ENCODE measurements around the gene AWAT1.
"Not testable (repeated sequence)": the region's sequence is repeated elsewhere in the genome, so short reads cannot be mapped to it uniquely, and the experiment has no call there.

The AWAT1 gene

GRCh38 chrX:70257423-70258288 is 23.2 kb downstream of the AWAT1 start:
- Histone ChIP-seq H3K4me1 (ENCODE audit: control insufficient read depth in 2 of 2, insufficient read depth in 2 of 2, low read length in 2 of 2) (no peaks in the 10 kb centered on the region), H3K9ac (ENCODE audit: low read depth in 1 of 2, low read length in 2 of 2) (no peak overlapping the region), H3K4me3 (ENCODE audit: low read length in 2 of 2) (no peak overlapping the region), H3K36me3 (ENCODE audit: control insufficient read depth in 2 of 2, insufficient read depth in 2 of 2, low read length in 2 of 2) (no peaks in the 10 kb centered on the region), H3K27me3 (ENCODE audit: control insufficient read depth in 2 of 2, insufficient read depth in 2 of 2, low read length in 2 of 2) (no peaks in the 10 kb centered on the region), H3K9me3 (ENCODE audit: control insufficient read depth in 2 of 2, low read length in 2 of 2) (no peaks in the 10 kb centered on the region), H3K27ac (ENCODE audit: low read depth in 2 of 2, low read length in 2 of 2) (no peak overlapping the region)

- Histone ChIP-seq H3K4me1 (ENCODE audit: control insufficient read depth in 2 of 2, insufficient read depth in 2 of 2, low read length in 2 of 2) (no peaks in the 10 kb centered on the region), H3K36me3 (ENCODE audit: control insufficient read depth in 2 of 2, insufficient read depth in 2 of 2, low read length in 2 of 2) (no peaks in the 10 kb centered on the region), H3K27ac (ENCODE audit: low read depth in 2 of 2, low read length in 2 of 2) (no peak within 1 kb of the TSS), H3K9me3 (ENCODE audit: control insufficient read depth in 2 of 2, low read length in 2 of 2) (no peaks in the 10 kb centered on the region), H3K9ac (ENCODE audit: low read depth in 1 of 2, low read length in 2 of 2) (no peak within 1 kb of the TSS), H3K27me3 (ENCODE audit: control insufficient read depth in 2 of 2, insufficient read depth in 2 of 2, low read length in 2 of 2) (peaks cover 0 to 1% of the 10 kb centered on the region in 2 donors), H3K4me3 (ENCODE audit: low read length in 2 of 2) (no peak within 1 kb of the TSS)
Measured at GRCh38 chrX:70260104-70260503, 25.6 kb downstream of the AWAT1 start, which contains the start of gene P2RY4. Gene P2RY4 (minus strand): TSS chrX:70260204. CDS start chrX:70259624, 580 bp downstream.

GRCh38 chrX:70262952-70263567 is 28.6 kb downstream of the AWAT1 start:
- Histone ChIP-seq H3K4me3 (ENCODE audit: low read length in 2 of 2) (no peak overlapping the region), H3K9ac (ENCODE audit: low read depth in 1 of 2, low read length in 2 of 2) (no peak overlapping the region), H3K36me3 (ENCODE audit: control insufficient read depth in 2 of 2, insufficient read depth in 2 of 2, low read length in 2 of 2) (no peaks in the 10 kb centered on the region), H3K27me3 (ENCODE audit: control insufficient read depth in 2 of 2, insufficient read depth in 2 of 2, low read length in 2 of 2) (peaks cover 0 to 4% of the 10 kb centered on the region in 2 donors), H3K9me3 (ENCODE audit: control insufficient read depth in 2 of 2, low read length in 2 of 2) (no peaks in the 10 kb centered on the region), H3K27ac (ENCODE audit: low read depth in 2 of 2, low read length in 2 of 2) (no peak overlapping the region), H3K4me1 (ENCODE audit: control insufficient read depth in 2 of 2, insufficient read depth in 2 of 2, low read length in 2 of 2) (no peaks in the 10 kb centered on the region)

GRCh38 chrX:70264784-70265183 is 30.3 kb downstream of the AWAT1 start:
- no peaks in the 10 kb centered on the region for H3K36me3 ChIP-seq (ENCODE audit: control insufficient read depth in 2 of 2, insufficient read depth in 2 of 2, low read length in 2 of 2)
- no peak overlapping the region for H3K27ac ChIP-seq (ENCODE audit: low read depth in 2 of 2, low read length in 2 of 2)
- no peak overlapping the region for H3K9ac ChIP-seq (ENCODE audit: low read depth in 1 of 2, low read length in 2 of 2)
- H3K4me1 ChIP-seq (ENCODE audit: control insufficient read depth in 2 of 2, insufficient read depth in 2 of 2, low read length in 2 of 2) = no peaks in the 10 kb centered on the region
- H3K27me3 ChIP-seq (ENCODE audit: control insufficient read depth in 2 of 2, insufficient read depth in 2 of 2, low read length in 2 of 2) = peaks cover 0 to 4% of the 10 kb centered on the region in 2 donors
- H3K9me3 ChIP-seq (ENCODE audit: control insufficient read depth in 2 of 2, low read length in 2 of 2) = no peaks in the 10 kb centered on the region
- H3K4me3 ChIP-seq (ENCODE audit: low read length in 2 of 2) = no peak overlapping the region

- Histone ChIP-seq H3K4me1 (ENCODE audit: control insufficient read depth in 2 of 2, insufficient read depth in 2 of 2, low read length in 2 of 2) (no peaks in the 10 kb centered on the region), H3K9me3 (ENCODE audit: control insufficient read depth in 2 of 2, low read length in 2 of 2) (no peaks in the 10 kb centered on the region), H3K36me3 (ENCODE audit: control insufficient read depth in 2 of 2, insufficient read depth in 2 of 2, low read length in 2 of 2) (no peaks in the 10 kb centered on the region), H3K9ac (ENCODE audit: low read depth in 1 of 2, low read length in 2 of 2) (no peak within 1 kb of the TSS), H3K27ac (ENCODE audit: low read depth in 2 of 2, low read length in 2 of 2) (no peak within 1 kb of the TSS), H3K27me3 (ENCODE audit: control insufficient read depth in 2 of 2, insufficient read depth in 2 of 2, low read length in 2 of 2) (peaks cover 0 to 4% of the 10 kb centered on the region in 2 donors), H3K4me3 (ENCODE audit: low read length in 2 of 2) (no peak within 1 kb of the TSS)
Measured at GRCh38 chrX:70268034-70268433, 33.6 kb downstream of the AWAT1 start, which contains the start of gene ARR3. Gene ARR3 (plus strand): TSS chrX:70268334. CDS start chrX:70269386, 1,052 bp downstream.

- H3K9ac ChIP-seq (ENCODE audit: low read depth in 1 of 2, low read length in 2 of 2); H3K9me3 ChIP-seq (ENCODE audit: control insufficient read depth in 2 of 2, low read length in 2 of 2); H3K36me3 ChIP-seq (ENCODE audit: control insufficient read depth in 2 of 2, insufficient read depth in 2 of 2, low read length in 2 of 2); H3K27ac ChIP-seq (ENCODE audit: low read depth in 2 of 2, low read length in 2 of 2); H3K4me1 ChIP-seq (ENCODE audit: control insufficient read depth in 2 of 2, insufficient read depth in 2 of 2, low read length in 2 of 2); H3K4me3 ChIP-seq (ENCODE audit: low read length in 2 of 2); H3K27me3 ChIP-seq (ENCODE audit: control insufficient read depth in 2 of 2, insufficient read depth in 2 of 2, low read length in 2 of 2): not testable (repeated sequence)
Measured at GRCh38 chrX:70274029-70274428, 39.6 kb downstream of the AWAT1 start.

GRCh38 chrX:70279081-70279480 is 44.6 kb downstream of the AWAT1 start:
- H3K27me3 ChIP-seq (ENCODE audit: control insufficient read depth in 2 of 2, insufficient read depth in 2 of 2, low read length in 2 of 2) = no peaks in the 10 kb centered on the region
- no peaks in the 10 kb centered on the region for H3K36me3 ChIP-seq (ENCODE audit: control insufficient read depth in 2 of 2, insufficient read depth in 2 of 2, low read length in 2 of 2)
- H3K9me3 ChIP-seq (ENCODE audit: control insufficient read depth in 2 of 2, low read length in 2 of 2) = no peaks in the 10 kb centered on the region
- no peak overlapping the region for H3K27ac ChIP-seq (ENCODE audit: low read depth in 2 of 2, low read length in 2 of 2)
- H3K4me1 ChIP-seq (ENCODE audit: control insufficient read depth in 2 of 2, insufficient read depth in 2 of 2, low read length in 2 of 2) = no peaks in the 10 kb centered on the region
- H3K4me3 ChIP-seq (ENCODE audit: low read length in 2 of 2) = no peak overlapping the region
- no peak overlapping the region for H3K9ac ChIP-seq (ENCODE audit: low read depth in 1 of 2, low read length in 2 of 2)

GRCh38 chrX:70280573-70280972 is 46.1 kb downstream of the AWAT1 start:
- Histone ChIP-seq H3K4me3 (ENCODE audit: low read length in 2 of 2) (no peak overlapping the region), H3K9me3 (ENCODE audit: control insufficient read depth in 2 of 2, low read length in 2 of 2) (no peaks in the 10 kb centered on the region), H3K4me1 (ENCODE audit: control insufficient read depth in 2 of 2, insufficient read depth in 2 of 2, low read length in 2 of 2) (no peaks in the 10 kb centered on the region), H3K9ac (ENCODE audit: low read depth in 1 of 2, low read length in 2 of 2) (no peak overlapping the region), H3K36me3 (ENCODE audit: control insufficient read depth in 2 of 2, insufficient read depth in 2 of 2, low read length in 2 of 2) (no peaks in the 10 kb centered on the region), H3K27me3 (ENCODE audit: control insufficient read depth in 2 of 2, insufficient read depth in 2 of 2, low read length in 2 of 2) (no peaks in the 10 kb centered on the region), H3K27ac (ENCODE audit: low read depth in 2 of 2, low read length in 2 of 2) (no peak overlapping the region)

- Histone ChIP-seq H3K27ac (ENCODE audit: low read depth in 2 of 2, low read length in 2 of 2) (no peak within 1 kb of the TSS), H3K9ac (ENCODE audit: low read depth in 1 of 2, low read length in 2 of 2) (no peak within 1 kb of the TSS), H3K4me1 (ENCODE audit: control insufficient read depth in 2 of 2, insufficient read depth in 2 of 2, low read length in 2 of 2) (no peaks in the 10 kb centered on the region), H3K27me3 (ENCODE audit: control insufficient read depth in 2 of 2, insufficient read depth in 2 of 2, low read length in 2 of 2) (no peaks in the 10 kb centered on the region), H3K9me3 (ENCODE audit: control insufficient read depth in 2 of 2, low read length in 2 of 2) (no peaks in the 10 kb centered on the region), H3K36me3 (ENCODE audit: control insufficient read depth in 2 of 2, insufficient read depth in 2 of 2, low read length in 2 of 2) (no peaks in the 10 kb centered on the region), H3K4me3 (ENCODE audit: low read length in 2 of 2) (no peak within 1 kb of the TSS)
Measured at GRCh38 chrX:70281951-70282350, 47.5 kb downstream of the AWAT1 start, which contains the start of gene RAB41. Gene RAB41 (plus strand): TSS chrX:70282172. CDS start chrX:70282218, 46 bp downstream.

GRCh38 chrX:70289168-70289792 is 54.8 kb downstream of the AWAT1 start:
- peak overlapping the region; percentile 57 to 60 for H3K27ac ChIP-seq (ENCODE audit: low read depth in 2 of 2, low read length in 2 of 2)
- no peaks in the 10 kb centered on the region for H3K9me3 ChIP-seq (ENCODE audit: control insufficient read depth in 2 of 2, low read length in 2 of 2)
- peaks cover 0 to 6% of the 10 kb centered on the region in 2 donors for H3K4me1 ChIP-seq (ENCODE audit: control insufficient read depth in 2 of 2, insufficient read depth in 2 of 2, low read length in 2 of 2)
- peak overlapping the region; percentile 76 to 83 for H3K4me3 ChIP-seq (ENCODE audit: low read length in 2 of 2)
- H3K9ac ChIP-seq (ENCODE audit: low read depth in 1 of 2, low read length in 2 of 2) = peak overlapping the region; percentile 70 to 76
- H3K27me3 ChIP-seq (ENCODE audit: control insufficient read depth in 2 of 2, insufficient read depth in 2 of 2, low read length in 2 of 2) = no peaks in the 10 kb centered on the region
- H3K36me3 ChIP-seq (ENCODE audit: control insufficient read depth in 2 of 2, insufficient read depth in 2 of 2, low read length in 2 of 2) = peaks cover 0 to 7% of the 10 kb centered on the region in 2 donors
